HG02610 (cell line): ENCODE data around the gene SNED1.

Source experiments
- ATAC-seq: cut with Tn5 transposase; IDR thresholded peaks from one replicate; pipeline ENCODE4 v1.9.1; 2021; ENCODE audit warnings: mild to moderate bottlenecking, moderate library complexity; ENCODE audit not compliant: unreplicated experiment

Gene SNED1

GRCh38 chr2:241142063-241142462 is 143.6 kb downstream of the SNED1 start:
- ATAC-seq = no peak

DNA sequence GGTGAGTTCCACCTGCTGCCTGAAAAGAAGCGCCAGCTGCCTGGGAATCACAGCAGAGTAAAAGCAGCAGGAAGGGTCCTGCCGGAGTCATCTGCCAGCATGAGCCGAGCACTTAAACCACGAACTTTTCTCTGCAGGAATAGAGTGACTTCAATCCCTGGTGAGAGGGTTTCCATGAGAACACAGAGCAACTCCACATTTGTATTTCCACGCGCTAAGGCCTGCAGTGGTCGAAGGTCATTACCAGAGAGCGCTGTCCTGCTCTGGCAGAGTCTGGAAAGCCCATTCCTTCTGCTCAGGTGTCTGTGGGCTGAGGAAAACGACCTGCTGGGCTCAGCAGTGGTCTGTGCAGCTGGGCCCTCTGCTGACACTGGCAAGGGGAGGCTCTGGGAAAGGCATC is 144.2 kb downstream of the SNED1 start:
- ATAC-seq = no peak
